GM18868 (cell line): ENCODE measurements around the gene SQSTM1.

ENCODE experiments used
- ATAC-seq: cut with Tn5 transposase; IDR thresholded peaks from one replicate; pipeline ENCODE4 v1.9.1; 2021; ENCODE audit warnings: mild to moderate bottlenecking, moderate library complexity; ENCODE audit not compliant: unreplicated experiment

SQSTM1 gene

GRCh38 chr5:179872055-179872827 lies 51.5 kb downstream of the SQSTM1 start:
- ATAC-seq = no peak

- ATAC-seq = no peak
Measured at GRCh38 chr5:179872828-179873575, 52.3 kb downstream of the SQSTM1 start.

- ATAC-seq = no peak
Measured at GRCh38 chr5:179873588-179874110, 52.9 kb downstream of the SQSTM1 start.

DNA sequence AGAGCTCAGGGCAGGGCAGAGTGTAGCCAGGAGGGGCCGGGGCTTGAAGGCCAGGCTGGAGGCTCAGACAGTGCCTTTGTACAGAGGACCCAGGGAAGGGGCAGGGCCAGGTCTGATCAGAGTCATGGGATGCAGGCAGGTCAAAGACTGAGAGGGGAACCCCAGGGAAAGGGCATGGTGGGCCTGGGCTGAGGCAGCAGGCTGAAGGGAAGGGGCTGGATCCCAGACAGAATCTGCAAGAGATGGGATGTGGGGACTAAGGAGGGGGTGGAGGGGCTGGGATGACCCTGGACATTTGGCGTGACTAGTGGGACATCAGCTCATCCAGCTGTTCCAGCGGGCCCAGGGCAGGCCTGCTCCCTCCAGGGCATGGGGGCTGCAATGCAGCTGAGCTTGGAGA lies 53.4 kb downstream of the SQSTM1 start:
- ATAC-seq = no peak

DNA sequence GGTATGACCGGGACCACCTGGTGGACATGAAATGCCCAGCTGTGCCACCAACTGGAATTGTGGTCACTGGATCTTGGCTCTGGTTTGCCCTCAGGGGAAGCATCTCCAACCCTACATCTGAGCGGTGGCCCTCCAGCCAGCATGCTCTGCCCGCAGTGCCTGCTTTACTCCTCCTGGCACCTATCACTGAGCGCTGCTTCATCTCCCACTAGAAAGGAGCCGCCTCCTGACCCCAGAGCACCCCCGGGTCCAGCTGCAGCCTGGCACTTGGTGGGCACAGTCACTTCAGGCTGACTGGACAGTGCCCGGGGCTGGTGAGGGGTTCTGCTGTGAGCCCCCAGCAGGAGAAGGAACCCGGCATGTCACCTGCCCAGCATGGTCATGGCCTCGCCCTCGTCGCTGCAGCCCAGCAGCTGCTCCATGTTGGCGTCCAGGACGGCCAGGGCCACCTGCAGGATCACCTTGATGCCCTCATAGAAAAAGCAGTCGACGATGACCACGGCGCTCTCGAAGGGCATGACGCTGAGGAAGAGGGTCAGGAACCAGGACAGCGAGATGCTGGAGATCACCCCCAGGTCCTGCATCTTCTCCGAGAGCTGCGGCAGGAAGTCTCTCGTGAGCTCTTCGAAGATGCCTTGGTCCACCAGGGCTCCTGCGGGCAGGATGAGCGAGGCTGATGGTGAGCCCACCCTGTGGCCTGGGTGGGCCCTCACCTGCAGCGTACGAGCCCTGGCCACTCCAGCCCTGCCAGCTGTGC lies 54.0 kb downstream of the SQSTM1 start:
- ATAC-seq = no peak

- no peak for ATAC-seq
Measured at GRCh38 chr5:179875741-179876609, 55.3 kb downstream of the SQSTM1 start.

- no peak for ATAC-seq
Measured at GRCh38 chr5:179876610-179876952, 55.9 kb downstream of the SQSTM1 start.

- ATAC-seq = no peak
Measured at GRCh38 chr5:179878222-179879002, 57.7 kb downstream of the SQSTM1 start.

- ATAC-seq = no peak
Measured at GRCh38 chr5:179879003-179879689, 58.4 kb downstream of the SQSTM1 start.

DNA sequence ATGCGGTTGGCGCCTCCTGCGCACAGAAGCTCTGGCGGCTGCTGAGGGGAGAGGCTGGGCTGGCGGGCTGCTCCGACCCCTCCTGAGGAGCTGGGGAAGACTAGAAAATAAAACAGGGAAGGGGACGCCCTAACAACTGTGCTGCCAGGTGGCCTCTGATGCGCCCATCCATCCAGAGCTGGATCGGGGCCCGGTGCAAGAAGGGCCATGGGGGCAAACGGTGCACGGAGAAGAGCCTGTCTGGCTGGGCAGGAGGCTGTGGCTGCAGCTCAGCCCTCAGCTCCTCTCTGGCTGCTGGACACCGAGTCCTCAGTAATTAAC lies 58.9 kb downstream of the SQSTM1 start:
- no peak for ATAC-seq

DNA sequence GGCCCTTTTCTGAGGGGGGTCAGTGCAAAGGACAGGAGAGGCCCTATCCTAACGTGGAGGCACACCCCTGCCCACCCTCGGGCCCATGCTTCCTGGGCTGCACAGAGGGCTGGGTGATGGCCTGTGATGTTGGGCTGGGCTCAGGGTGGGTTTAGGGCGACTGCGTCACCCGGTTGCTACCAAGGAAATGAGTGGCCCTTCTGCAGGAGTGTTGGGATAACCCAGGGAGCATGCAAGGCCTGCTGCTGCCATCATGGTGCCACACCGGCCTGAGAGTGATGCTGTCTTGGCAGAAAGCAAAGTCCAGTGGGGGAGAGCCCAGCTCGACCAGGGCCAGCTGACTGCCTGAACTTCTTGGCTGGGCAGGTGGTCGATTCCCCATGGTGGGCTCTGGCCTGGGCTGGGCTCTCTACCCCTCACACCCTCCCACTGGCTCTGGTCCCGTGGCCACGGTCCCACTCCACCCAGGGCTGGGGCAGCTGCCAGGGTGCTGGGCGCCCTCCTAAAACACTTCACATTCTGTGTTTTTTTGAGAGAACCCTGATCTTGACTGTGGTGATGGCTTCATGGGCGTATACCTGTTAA lies 59.5 kb downstream of the SQSTM1 start:
- no peak for ATAC-seq

DNA sequence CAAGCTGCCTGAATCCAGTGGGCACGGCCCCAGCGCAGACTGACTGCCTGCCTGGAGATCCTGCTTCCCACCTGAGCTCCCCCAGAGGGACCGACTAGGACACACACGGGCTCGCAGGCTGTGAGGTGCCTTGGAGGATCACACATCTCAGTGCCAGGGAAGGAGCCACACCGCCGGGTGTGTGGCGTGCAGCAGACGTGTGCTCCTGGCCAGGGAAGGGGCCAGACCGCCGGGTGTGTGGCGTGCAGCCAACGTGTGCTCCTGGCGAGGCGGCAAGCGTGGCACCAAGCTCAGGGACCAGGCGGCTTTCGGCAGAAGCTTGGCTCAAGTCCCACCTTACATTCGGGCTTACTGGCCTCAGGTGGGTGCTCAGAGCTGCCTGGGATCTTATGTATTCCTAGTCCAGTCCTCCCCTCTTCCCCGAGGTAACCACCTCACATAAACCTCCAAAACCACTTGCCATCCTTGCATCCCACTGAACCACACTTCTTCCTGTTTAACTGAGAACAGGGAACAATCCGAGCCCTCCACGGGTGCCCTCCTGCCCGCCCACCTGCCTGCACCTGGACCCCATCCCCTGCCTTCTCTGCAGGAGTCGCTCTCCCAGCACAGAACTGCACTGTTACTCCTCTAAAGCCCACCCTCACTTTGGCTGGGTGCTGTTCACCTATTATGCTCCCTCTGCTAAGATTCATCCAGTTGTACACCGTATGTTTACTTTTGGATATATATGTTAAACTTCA lies 60.3 kb downstream of the SQSTM1 start:
- no peak for ATAC-seq

DNA sequence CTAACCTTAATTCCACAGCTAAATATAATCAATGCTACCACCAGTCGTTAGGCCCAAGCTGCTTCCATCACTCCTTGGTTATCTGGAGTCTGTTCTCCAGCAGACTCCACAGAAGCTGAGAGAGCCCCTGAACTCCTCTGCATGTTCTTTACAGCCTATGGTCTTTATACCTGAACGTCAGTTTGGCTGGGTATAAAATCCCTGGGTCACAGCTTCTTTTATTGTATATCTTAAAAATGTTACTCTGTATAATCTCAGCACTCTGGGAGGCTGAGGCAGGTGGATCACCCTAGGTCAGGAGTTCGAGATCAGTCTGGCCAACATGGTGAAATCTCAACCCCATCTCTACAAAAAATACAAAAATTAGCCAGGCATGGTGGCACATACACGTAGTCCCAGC lies 61.6 kb downstream of the SQSTM1 start:
- no peak for ATAC-seq

GRCh38 chr5:179883163-179883562 lies 62.5 kb downstream of the SQSTM1 start:
- no peak for ATAC-seq

- no peak for ATAC-seq
Measured at GRCh38 chr5:179885491-179886090, 64.9 kb downstream of the SQSTM1 start.

GRCh38 chr5:179886190-179886911 lies 65.6 kb downstream of the SQSTM1 start:
- ATAC-seq = no peak

- no peak for ATAC-seq
Measured at GRCh38 chr5:179887095-179887494, 66.4 kb downstream of the SQSTM1 start.
